Vagina (tissue), 2 donors: ENCODE data around the gene HCRTR1. TPM values are rescaled to one million over a fixed set of nuclear protein-coding genes. Genes with fewer than 3 reads are reported as not detected.

Experiments used
- DNase-seq, 2 donors: peaks; one replicate each; pipeline ENCODE4 v3.0.0-alpha.2; 2017; ENCODE audit errors: extremely low spot score in 2 of 2
- H3K27ac ChIP-seq: fragments of 200-600 bp; sonication (generic); one replicate; pipeline ENCODE4 v1.5.1; 2019
- H3K27me3 ChIP-seq: fragments of 200-600 bp; sonication (generic); one replicate; pipeline ENCODE4 v1.5.1; 2019
- H3K36me3 ChIP-seq, 2 donors: fragments of 200-600 bp; sonication (generic); one replicate each; pipeline ENCODE4 v1.5.1; 2017 to 2019
- H3K4me1 ChIP-seq: fragments of 200-600 bp; sonication (generic); one replicate; pipeline ENCODE4 v1.5.1; 2019
- H3K4me3 ChIP-seq, 2 donors: fragments of 200-600 bp; sonication (generic); 1 replicate in 1 of 2; 2 replicates in 1 of 2; pipeline ENCODE4 v1.5.1; 2016 to 2019
- H3K9me3 ChIP-seq: fragments of 200-600 bp; sonication (generic); one replicate; pipeline ENCODE4 v1.5.1; 2019
- POLR2A ChIP-seq, 2 donors: fragments of 450-650 bp; IDR thresholded peaks; one replicate each; pipeline ENCODE4 v1.6.1; 2017; ENCODE audit warnings: antibody characterized with exemption in 2 of 2, mild to moderate bottlenecking in 2 of 2, moderate library complexity in 2 of 2
- POLR2AphosphoS5 ChIP-seq, 2 donors: sonication (generic); formaldehyde crosslinking; IDR thresholded peaks; one replicate each; pipeline ENCODE4 v1.9.0; 2017; ENCODE audit warnings: antibody characterized with exemption in 2 of 2, mild to moderate bottlenecking in 2 of 2, low read depth in 1 of 2; ENCODE audit not compliant: insufficient read depth in 1 of 2
- intact Hi-C: fragments of 100-400 bp; cut with DNase I; formaldehyde crosslinking; loops from one replicate; pipeline ENCODE4 v1.15.1; 2023
- total RNA-seq: library from RNA; depleted of rRNA; stranded (reverse); fragments of >200 nt; gene quantifications from one replicate; pipeline ENCODE4 v1.2.3, GENCODE V29; 2016
- TF ChIP-seq, protein P1 (sequence below), 3 experiments: fragments of 450-650 bp in 2 of 3; fragments of 200-600 bp in 1 of 3; sonication (generic) in 1 of 3; IDR thresholded peaks; one replicate each; pipeline ENCODE4 v1.5.1; 2017 to 2019; ENCODE audit warnings: antibody characterized with exemption in 3 of 3, mild to moderate bottlenecking in 2 of 3, moderate library complexity in 2 of 3

HCRTR1 gene
- total RNA-seq, 1 donor from 2014 or later: not detected

DNA sequence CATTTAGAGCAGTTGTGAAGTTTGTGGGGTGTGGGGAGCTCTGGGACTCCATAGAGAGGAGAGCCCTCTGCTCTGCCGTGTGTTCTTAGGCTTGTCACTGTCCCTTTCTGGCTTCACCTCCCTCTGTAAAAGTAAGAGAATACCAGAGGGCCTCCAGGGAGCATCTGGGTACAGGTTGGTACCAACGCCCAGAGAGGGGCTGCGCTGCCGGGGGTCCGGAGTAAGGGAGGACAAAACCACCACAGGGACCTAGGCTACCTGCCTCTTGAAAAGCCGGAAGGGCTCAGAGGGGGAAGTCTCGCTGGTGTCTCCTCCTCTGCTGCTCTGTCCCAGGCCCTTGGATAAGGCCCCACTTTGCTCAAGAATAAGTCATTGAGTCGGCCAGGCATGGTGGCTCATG lies 44.2 kb upstream of the HCRTR1 start:
- no peaks in the 10 kb centered on the region for H3K36me3 ChIP-seq
- H3K9me3 ChIP-seq: no peaks in the 10 kb centered on the region
- TF ChIP-seq, protein P1, sequence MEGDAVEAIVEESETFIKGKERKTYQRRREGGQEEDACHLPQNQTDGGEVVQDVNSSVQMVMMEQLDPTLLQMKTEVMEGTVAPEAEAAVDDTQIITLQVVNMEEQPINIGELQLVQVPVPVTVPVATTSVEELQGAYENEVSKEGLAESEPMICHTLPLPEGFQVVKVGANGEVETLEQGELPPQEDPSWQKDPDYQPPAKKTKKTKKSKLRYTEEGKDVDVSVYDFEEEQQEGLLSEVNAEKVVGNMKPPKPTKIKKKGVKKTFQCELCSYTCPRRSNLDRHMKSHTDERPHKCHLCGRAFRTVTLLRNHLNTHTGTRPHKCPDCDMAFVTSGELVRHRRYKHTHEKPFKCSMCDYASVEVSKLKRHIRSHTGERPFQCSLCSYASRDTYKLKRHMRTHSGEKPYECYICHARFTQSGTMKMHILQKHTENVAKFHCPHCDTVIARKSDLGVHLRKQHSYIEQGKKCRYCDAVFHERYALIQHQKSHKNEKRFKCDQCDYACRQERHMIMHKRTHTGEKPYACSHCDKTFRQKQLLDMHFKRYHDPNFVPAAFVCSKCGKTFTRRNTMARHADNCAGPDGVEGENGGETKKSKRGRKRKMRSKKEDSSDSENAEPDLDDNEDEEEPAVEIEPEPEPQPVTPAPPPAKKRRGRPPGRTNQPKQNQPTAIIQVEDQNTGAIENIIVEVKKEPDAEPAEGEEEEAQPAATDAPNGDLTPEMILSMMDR (IDR thresholded peaks at IDR 0.05): no peak
- TF ChIP-seq POLR2A (IDR thresholded peaks at IDR 0.05) (no peak), POLR2AphosphoS5 (IDR thresholded peaks at IDR 0.05; ENCODE audit: insufficient read depth in 1 of 2, low read depth in 1 of 2) (no peak)
- intact Hi-C loops: no loop called here
- no peaks in the 10 kb centered on the region for H3K27me3 ChIP-seq
- peak overlapping the region; percentile 74 for H3K27ac ChIP-seq
- DNase-seq: peak in 1 of 2 donors; percentile 58
- H3K4me3 ChIP-seq: no peak overlapping the region
- peaks cover 56% of the 10 kb centered on the region for H3K4me1 ChIP-seq

DNA sequence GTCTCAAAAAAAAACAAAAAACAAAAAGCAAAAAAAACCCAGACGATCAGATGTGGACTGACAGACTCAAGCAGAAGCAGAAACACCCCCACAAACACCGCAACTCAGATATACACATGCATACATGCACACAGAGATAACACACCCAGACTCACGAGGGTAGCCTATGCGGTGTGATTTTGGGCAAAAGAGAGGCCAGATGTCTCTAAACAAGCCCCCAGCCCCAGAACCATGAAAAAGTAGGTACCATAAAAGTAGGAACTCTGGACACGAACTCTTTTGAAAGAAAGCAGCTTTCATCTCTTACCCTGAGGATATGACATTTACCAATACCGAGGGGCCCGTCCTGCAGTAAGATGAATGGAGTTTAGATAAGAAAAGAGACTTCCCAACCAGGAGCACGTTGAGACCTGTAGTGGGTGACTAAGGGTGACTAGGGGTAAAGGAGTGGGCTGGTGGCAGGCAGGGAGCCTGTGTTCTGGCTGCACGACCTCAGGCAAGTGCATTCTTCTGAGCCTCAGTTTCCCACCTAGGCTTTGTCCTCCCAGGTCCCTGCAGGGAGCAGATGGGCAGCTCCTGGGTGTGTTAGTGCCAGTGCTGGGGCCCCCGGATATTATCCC lies 42.6 kb upstream of the HCRTR1 start:
- no peaks in the 10 kb centered on the region for H3K9me3 ChIP-seq
- H3K36me3 ChIP-seq: no peaks in the 10 kb centered on the region
- no peaks in the 10 kb centered on the region for H3K27me3 ChIP-seq
- no peak for DNase-seq
- no peak for TF ChIP-seq POLR2AphosphoS5 (IDR thresholded peaks at IDR 0.05; ENCODE audit: insufficient read depth in 1 of 2, low read depth in 1 of 2)
- TF ChIP-seq POLR2A (IDR thresholded peaks at IDR 0.05): no peak
- TF ChIP-seq, protein P1 (IDR thresholded peaks at IDR 0.05): no peak
- peaks cover 61% of the 10 kb centered on the region for H3K4me1 ChIP-seq
- H3K27ac ChIP-seq: peak overlapping the region; percentile 74
- intact Hi-C loops: no loop called here
- H3K4me3 ChIP-seq: no peak overlapping the region

DNA sequence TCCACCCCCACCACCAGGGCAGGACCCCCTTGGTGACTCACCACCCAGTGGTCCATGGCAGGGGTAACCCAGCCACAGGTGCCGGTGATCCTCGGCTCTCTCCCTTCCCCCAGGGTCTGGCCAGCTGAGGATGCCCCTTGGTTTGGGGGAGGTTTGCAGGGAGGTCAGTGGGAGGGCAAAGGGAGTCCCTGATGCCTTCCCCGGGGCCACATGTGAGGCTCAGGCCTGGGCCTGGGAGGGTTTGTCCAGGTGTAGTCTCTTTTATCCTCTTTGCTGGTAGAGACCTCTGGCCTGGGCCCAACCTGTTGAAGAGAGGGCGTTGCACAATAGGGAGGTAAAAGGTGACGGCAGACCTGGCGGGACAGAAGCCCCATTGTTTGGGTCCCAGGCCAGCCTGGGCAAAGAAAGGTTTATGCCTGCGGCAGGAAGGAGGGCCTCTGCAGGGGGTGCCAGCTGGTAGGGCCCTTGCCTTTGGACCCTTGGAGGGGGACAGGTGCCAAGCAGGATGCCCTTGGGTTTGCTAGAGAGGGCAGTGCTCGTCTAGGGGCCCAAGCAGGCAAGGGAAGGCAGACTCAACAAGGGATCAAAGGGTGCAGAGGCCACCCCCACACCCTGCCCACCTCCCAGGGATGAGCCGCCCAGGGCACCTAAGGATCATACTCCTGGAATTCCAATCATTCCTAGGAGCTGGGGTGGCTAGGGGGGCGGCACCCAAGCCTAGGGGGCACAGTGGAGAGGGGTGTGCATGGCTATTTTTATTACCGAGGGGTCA lies 41.9 kb upstream of the HCRTR1 start:
- Histone ChIP-seq H3K36me3 (no peaks in the 10 kb centered on the region), H3K27ac (peak overlapping the region; percentile 74), H3K9me3 (no peaks in the 10 kb centered on the region), H3K27me3 (no peaks in the 10 kb centered on the region), H3K4me1 (peaks cover 61% of the 10 kb centered on the region), H3K4me3 (peak overlapping the region; percentile 56 to 57)
- no peak for DNase-seq
- intact Hi-C loops: no loop called here
- TF ChIP-seq, protein P1 (IDR thresholded peaks at IDR 0.05): no peak
- no peak for TF ChIP-seq POLR2A (IDR thresholded peaks at IDR 0.05)
- no peak for TF ChIP-seq POLR2AphosphoS5 (IDR thresholded peaks at IDR 0.05; ENCODE audit: insufficient read depth in 1 of 2, low read depth in 1 of 2)

DNA sequence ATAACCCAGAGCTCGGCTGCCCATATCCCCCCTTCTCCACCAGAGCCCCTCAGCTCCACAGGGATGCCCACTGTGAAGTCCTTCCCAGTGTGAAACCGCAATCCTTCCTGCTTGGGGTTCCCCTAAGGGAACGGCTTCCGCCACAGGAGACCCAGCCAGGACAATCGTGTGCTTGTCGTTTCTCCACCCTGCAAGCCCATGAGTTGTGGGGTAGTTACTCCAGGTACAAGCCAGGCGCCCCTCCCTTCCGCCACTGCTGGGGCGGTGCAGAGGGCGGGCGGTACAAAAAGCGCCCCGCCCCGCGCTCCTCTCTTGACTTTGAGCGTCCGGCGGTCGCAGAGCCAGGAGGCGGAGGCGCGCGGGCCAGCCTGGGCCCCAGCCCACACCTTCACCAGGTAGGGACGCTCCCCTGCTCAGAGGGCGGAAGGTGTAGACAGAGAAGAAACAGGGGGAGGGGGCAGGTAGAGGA lies 41.3 kb upstream of the HCRTR1 start, which contains the start of gene TINAGL1:
TSS of gene TINAGL1 (plus strand) at position 315 of the 469 bp plus-strand sequence. CDS start 634 bp downstream, outside the sequence.
- DNase-seq: no peak
- H3K9me3 ChIP-seq: no peaks in the 10 kb centered on the region
- peak within 1 kb of the TSS; percentile 56 to 57 for H3K4me3 ChIP-seq
- no peaks in the 10 kb centered on the region for H3K36me3 ChIP-seq
- peaks cover 64% of the 10 kb centered on the region for H3K4me1 ChIP-seq
- intact Hi-C loops: no loop called here
- H3K27me3 ChIP-seq: no peaks in the 10 kb centered on the region
- TF ChIP-seq POLR2AphosphoS5 (IDR thresholded peaks at IDR 0.05; ENCODE audit: insufficient read depth in 1 of 2, low read depth in 1 of 2) (peak; percentile 64 to 95), POLR2A (IDR thresholded peaks at IDR 0.05) (peak in 1 of 2 donors; percentile 66)
- TF ChIP-seq, protein P1 (IDR thresholded peaks at IDR 0.05): no peak
- H3K27ac ChIP-seq: peak within 1 kb of the TSS; percentile 74
